GM21390 (cell line): ENCODE data around the gene FLVCR1.

ENCODE experiments used
- ATAC-seq: cut with Tn5 transposase; IDR thresholded peaks from one replicate; pipeline ENCODE4 v1.9.1; 2021; ENCODE audit not compliant: unreplicated experiment

FLVCR1 gene

DNA sequence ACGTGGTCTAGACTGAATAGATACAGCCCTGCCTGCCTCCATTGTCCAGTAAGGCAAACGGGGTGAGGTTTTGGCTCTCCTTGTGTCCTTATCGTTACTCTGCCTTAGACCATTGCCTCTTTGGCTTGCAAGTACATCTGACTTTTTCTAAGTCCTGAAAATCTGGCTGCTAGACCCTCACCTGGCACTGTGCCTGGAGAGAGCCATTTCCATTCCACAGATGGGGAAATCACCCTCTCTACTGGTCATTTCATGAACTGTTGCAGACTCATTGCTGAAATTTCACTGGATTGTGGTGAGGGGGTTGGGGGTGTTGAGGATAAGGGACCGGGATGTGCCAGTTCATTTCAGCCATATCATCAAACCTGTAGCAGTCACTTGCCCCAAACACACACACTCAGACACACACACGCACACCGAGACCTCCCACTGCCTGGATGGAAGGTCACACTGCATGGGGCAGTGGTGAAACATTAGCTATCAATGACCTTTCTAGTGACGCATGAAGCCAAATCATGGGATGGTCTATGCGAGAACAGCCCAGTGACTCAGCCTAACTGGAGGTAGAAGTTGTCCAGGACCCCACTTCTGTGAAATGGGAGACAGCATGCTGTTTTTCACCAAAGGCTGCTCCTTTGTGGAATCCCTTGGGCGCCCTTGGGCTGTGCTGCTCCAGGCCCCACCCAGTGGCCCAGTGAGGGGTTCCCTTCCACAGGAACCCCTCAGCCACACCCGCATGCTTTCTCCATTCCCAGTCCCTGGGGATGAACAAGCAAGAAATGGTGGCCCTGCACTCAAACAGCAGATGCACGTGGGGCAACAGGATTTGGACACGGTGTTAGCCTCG, 57.4 kb downstream of the FLVCR1 start:
- ATAC-seq: no peak

- peak; percentile 46 for ATAC-seq
Observed at GRCh38 chr1:212916481-212917133, 58.5 kb downstream of the FLVCR1 start.

DNA sequence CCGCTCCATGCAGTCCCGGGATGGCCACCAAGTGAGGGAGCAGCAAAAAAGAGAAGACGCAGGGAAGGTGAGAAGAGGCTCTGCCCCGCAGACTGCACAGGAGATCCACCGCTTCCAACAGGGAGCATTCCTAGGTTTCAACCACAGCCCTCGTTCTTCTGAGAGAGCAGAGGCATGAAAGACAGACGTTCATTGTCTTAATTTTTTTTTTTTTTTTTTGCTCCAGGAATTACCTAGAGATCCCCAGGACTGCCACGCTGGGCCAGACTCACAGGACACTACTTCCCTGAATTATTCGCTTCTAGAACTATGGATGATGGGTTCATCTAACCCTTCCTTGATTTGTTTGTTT, 59.0 kb downstream of the FLVCR1 start:
- no peak for ATAC-seq

DNA sequence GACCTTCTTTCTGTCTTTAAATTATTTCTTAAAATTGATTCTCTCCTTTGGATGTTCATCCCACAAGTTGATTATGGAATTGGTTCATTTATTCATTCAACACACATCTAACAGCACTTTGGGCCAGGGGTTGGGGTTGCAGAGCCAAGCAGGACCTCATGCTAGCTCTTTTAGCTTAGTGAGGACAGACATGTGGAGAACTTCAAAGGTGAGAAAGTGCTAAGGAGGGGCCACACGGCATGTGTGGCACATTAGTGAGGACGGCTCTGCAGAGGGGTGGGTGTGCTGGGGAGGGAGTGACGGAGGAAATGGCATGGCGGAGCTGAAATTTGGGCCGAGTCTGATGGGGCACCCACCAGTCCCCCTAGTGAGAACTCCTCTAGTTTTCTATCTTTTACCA, 59.8 kb downstream of the FLVCR1 start:
- ATAC-seq: no peak

DNA sequence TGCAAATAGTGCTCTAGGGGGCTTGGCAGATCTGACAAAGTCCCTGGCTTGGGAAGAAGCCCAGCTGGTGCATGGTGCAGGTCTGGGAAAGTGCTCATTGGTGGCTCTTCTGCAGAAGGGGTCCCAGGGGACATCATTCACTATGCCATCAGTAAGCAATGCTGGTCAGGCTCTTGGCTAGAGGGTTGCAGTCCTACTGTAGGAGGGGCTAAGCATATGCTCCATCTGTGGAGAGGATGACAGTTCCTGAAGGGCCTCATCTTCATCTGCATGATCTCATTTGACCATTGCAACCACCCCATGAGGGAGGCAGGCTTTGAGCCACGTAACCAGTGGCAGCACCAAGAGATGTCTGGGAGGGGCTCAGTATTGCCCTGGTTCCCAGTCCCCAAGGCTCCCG, 60.7 kb downstream of the FLVCR1 start:
- no peak for ATAC-seq

DNA sequence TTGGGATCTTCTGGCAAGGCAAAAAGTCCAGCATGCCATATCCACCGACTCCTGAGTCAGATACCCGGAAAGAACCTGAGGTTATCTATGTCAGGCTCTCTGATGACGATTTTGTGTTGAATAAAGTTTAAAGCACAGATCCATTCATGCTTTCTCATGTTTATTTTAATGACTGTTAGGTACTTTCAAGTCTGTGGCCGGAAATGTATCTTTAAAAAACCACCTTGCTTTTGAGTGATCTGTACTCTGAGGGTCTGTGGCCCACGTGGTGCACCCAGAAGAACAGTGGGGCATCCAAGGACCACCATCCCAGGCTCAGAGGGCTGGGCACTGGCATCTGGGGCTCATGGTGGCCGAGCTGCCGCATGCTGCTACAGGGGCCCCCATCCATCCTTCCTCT, 62.2 kb downstream of the FLVCR1 start:
- ATAC-seq: no peak

GRCh38 chr1:212920896-212921295, 62.8 kb downstream of the FLVCR1 start:
- ATAC-seq: no peak

- no peak for ATAC-seq
Observed at GRCh38 chr1:212922016-212922415, 63.9 kb downstream of the FLVCR1 start.

DNA sequence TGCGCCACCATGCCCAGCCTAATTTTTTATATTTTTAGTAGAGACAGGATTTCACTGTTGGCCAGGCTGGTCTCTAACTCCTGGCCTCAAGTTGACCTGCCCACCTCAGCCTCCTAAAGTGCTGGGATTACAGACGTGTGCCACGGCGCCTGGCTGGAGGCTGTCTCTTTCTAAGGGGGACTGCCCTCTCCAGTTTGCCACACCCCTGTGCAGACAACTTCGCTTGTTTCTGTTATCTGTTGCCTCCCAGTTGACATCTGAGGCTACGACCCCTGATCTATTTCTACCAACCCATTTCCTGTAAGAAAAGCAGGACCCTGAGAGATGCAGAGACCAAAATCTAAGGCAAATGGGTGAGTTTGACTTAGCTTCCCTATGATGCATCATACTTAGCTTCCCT, 68.3 kb downstream of the FLVCR1 start:
- ATAC-seq: no peak

- ATAC-seq: peak; percentile 55
Observed at GRCh38 chr1:212928323-212929291, 70.5 kb downstream of the FLVCR1 start.

DNA sequence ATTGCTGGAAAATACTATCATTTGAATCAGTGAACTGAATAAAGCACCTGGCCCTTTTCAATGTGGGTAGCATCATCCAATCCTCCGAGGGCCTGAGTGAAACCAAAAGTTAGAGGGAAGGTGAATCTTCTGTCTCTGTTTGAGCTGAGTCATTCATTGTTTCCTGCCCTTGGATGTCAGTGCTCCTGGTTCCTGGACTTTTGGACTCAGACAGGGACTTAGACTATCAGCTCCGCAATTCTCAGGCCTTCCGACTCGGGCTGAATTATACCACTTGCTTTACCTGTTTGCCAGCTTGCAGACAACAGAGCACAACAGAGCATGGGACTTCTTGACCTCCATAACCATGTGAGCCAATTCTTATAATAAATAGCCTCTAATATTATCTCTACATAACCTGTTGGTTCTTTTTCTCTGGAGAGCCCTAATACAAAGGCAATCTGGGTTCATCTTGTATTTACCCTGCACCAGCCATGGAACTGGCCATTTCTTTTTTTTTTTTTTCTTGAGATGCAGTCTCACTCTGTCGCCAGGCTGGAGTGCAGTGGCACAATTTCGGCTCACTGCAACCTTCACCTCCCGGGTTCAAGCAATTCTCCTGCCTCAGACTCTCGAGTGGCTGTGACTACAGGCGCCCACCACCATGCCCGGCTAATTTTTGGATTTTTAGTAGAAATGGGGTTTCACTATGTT, 73.1 kb downstream of the FLVCR1 start:
- no peak for ATAC-seq

- no peak for ATAC-seq
Observed at GRCh38 chr1:212933815-212934471, 75.9 kb downstream of the FLVCR1 start.

DNA sequence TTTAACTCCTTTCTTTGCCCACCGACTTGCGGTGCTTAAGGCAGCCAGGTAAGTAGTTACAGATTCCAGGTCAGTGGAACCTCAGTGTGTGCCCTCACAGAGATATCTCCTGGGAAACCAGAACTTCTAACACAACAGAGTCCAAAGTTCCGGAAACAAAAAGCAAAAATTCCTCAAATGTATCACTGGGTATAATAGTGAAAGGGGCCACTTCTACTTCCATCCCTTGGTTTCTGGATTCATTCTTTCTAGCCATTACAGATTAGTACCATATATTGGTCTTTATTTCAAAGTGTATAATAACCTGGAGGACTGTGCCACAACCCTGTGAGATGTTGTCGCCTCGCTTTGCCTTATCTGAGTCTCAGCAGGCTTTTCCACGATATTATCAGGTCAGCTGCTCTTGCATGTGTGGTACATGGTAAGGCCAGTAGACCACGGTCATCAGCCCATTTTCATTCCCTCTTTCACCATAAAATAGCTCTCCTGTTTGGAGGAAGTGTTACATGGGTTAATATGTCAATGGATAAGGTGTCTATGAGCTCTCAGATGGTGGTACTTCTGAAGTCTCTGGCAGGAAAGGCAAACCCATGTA, 77.4 kb downstream of the FLVCR1 start:
- ATAC-seq: no peak

GRCh38 chr1:212937034-212937433, 79.0 kb downstream of the FLVCR1 start:
- no peak for ATAC-seq

GRCh38 chr1:212938846-212939245, 80.8 kb downstream of the FLVCR1 start:
- no peak for ATAC-seq

DNA sequence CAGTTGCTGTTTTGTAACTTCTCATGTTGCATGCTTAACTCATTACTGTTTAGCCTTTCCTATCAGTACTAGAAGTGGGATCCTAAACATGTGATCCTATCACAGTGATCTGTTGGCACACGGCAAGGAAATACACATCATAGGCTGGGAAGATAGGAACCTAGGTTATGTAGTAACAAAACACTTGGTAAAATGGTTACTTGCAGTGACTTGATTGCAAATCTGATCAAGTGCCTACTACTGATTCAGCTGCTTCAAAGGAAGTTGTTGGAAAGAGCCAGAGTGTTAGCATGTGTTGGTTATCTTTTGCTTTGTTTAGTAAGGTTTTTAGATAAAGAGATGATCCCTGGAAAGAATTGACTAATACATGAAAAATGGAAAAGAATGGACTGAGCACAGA, 83.4 kb downstream of the FLVCR1 start:
- ATAC-seq: no peak

DNA sequence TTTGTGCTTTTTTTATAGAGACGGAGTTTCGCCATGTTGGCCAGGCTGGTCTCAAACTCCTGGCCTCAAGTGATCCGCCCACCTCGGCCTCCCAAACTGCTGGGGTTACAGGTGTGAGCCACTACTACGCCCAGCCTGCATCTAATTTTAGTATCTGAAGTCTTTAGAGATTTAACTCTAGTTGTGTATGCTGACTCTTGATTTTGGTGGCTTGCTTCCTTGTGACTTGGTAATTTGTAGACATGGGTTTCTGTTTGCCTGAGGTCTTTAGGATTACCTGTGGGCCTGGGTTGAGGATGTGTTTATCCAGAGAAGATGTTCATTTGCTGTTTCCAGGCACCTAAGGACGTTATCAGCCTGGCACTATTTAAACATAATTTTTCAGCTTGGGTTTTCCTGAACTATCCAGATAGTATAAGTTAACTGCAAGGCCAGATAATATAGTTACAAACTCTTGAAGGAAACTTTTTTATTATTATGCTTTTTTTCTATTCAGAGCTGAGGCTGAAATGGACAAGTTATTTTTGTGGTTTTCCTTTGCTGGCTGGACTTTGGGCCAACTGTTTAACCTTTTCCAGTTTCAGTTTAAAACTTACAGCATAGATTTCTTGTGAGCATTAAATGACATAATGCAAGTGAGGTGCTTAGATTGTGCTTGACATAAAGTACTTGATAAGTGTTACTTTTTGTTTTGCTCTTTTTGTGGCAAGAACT, 84.8 kb downstream of the FLVCR1 start:
- ATAC-seq: no peak

DNA sequence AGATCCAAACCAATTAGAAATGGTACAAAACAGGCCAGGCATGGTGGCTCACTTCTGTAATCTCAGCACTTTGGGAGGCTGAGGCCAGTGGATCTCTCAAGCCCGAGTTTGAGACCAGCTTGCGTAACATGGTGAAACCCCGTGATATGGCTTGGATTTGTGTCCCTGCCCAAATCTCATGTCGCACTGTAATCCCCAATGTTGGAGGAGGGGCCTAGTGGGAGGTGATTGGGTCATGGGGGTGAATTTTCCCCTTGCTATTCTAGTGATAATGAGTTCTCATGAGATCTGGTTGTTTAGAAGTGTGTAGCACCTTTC, 85.3 kb downstream of the FLVCR1 start:
- ATAC-seq: no peak

- peak; percentile 56 for ATAC-seq
Observed at GRCh38 chr1:212944229-212944901, 86.3 kb downstream of the FLVCR1 start.
